HG03442 (cell line): Measurements from ENCODE around the gene CST4.
"Not testable (repeated sequence)": the region's sequence is repeated elsewhere in the genome, so short reads cannot be mapped to it uniquely, and the experiment has no call there.

ENCODE experiments used
- ATAC-seq: cut with Tn5 transposase; IDR thresholded peaks from one replicate; pipeline ENCODE4 v1.9.1; 2021; ENCODE audit warnings: mild to moderate bottlenecking, moderate library complexity; ENCODE audit not compliant: unreplicated experiment

The CST4 gene

DNA sequence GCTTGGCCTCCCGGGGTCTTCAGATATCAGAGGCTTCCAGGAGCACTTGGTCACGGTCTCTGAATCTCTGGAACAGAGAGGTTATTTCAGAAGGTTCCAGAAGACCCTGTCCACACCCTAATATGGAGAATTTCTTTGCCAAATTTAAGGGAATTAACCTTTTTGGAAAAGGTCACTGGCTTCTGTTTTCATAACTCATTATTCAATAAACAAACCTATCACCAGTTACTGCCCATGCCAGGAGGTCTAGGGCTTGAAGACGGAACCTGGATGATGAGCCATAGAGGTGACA is 507 bp upstream of the CST4 start:
- no peak for ATAC-seq

GRCh38 chr20:23687986-23688385 is 852 bp downstream of the CST4 start:
- no peak for ATAC-seq

GRCh38 chr20:23686046-23686750 is 2.6 kb downstream of the CST4 start:
- ATAC-seq: no peak

GRCh38 chr20:23685529-23685896 is 3.3 kb downstream of the CST4 start:
- ATAC-seq: not testable (repeated sequence)

GRCh38 chr20:23684261-23684660 is 4.6 kb downstream of the CST4 start:
- ATAC-seq: no peak

DNA sequence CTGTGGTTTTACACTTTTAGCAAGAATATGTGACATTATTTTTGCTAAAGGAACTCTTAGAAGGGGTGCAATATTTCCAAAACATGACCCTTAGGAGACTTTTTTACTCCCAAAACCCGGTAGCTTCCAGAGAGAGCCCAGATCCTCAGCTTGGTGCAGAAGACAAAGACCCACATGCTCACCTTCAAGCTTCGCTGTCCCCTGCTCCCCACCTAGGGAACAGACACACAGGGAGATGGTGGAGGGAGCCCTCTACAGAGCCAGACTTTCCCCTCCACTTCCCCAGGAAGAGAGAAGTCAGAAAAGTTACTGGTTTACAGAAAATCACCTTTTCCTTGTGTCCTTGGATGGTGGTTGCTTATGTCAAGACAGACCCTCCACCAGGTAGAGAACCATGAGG is 5.0 kb downstream of the CST4 start:
- ATAC-seq: no peak

- no peak for ATAC-seq
Measured at GRCh38 chr20:23683281-23683680, 5.6 kb downstream of the CST4 start.

GRCh38 chr20:23680146-23680545 is 8.7 kb downstream of the CST4 start:
- ATAC-seq: no peak

DNA sequence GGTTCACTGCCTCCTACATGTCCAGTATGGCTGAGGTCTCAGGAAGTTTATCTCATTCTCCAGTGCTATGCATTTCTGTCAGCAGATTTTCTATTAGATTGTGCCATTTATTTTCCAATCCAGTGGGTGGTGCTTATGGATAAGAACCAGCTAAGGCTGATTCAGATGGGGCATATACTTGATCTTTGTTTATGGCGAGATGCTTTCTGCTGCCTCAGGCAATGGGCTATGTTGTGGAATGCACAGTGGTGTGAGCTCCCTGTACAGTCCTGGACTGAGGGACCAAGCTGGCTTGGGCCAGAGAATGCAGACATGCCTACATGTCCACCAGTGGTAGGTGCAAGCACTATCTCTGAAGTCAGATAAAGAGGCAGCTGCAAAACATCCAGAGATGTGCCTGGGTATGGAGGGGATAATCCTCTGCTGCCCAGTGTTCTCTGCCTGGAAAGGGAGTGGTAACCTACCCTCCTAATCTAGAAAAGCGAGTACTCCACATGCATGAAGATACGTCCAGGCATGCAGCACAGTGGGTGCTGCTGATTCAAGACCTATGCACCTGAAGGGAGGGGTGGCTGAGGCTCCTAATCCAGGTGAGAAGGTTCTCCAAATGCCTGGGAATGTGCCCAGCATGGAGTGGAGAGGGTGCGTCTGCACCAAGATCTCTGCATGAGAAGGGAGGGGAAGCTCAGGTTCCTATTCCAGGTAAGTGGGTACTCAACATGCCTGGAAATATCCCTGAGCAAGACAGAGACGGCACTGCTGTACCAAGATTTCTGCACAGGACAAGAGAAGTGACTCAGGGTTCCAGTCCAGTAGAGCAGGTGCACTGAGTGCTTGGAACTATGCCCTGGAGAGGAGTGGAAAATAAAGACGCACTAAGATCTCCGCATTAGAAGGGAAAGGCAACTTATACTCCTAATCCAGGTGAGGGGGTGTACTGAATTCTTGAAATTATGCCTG is 9.4 kb downstream of the CST4 start:
- ATAC-seq: no peak

GRCh38 chr20:23673209-23673608 is 15.6 kb downstream of the CST4 start:
- no peak for ATAC-seq

DNA sequence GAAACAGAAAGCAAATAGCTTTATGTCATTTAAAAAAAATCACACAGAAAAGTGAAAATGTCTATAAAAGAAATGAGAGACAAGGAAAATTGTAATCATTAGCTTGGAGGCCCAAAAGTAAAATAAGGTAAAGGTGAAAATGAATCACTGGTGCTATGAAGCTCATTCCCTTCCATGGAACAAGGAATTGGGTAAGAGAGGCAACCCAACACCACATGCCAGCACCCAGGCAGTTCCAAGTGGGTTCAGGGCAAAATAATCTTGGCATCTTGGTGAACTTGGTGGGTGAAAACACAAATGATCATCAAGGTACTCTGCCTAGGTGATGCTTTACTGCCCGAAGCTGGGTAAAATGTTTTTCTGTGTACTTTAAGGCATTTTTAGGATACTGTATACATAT is 16.7 kb downstream of the CST4 start:
- ATAC-seq: no peak

GRCh38 chr20:23671479-23671878 is 17.4 kb downstream of the CST4 start:
- no peak for ATAC-seq

DNA sequence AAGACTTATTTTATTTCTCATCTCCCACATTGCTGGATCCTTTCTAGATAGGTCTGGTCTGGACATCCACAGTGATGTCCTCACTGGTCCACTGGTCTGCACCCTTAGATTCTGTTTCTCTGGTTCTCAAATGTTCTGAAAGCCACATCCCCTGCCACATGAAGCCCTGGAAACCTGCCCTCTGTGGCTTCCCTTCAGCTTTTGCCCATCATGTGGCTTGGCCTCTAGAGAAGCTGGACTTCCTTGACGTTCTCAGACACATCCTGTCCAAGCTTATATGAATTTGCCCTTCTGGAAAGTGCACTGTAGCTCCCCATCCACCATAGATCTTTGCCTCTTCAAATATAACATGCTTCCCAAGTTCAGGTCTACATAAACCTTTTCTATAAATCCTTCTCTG is 18.5 kb downstream of the CST4 start:
- ATAC-seq: no peak

GRCh38 chr20:23669866-23670265 is 19.0 kb downstream of the CST4 start:
- no peak for ATAC-seq

DNA sequence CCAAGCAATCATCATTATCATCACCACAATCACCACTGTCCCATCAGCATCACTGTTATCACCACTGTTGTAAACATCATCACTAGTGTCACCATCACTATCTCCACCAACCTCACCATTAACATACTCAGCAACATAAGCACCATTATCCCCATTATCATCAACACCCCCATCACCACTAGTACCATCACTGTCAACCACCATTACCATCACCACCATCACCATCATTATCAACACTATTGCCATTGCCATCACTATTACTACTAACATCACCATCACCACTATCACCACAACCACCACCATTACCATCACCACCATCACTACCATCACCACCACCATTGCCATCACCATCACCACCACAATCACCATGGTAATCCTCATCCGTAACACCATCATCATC is 19.5 kb downstream of the CST4 start:
- ATAC-seq: no peak

- peak; percentile 70 for ATAC-seq
Measured at GRCh38 chr20:23668477-23668951, 20.3 kb downstream of the CST4 start.

DNA sequence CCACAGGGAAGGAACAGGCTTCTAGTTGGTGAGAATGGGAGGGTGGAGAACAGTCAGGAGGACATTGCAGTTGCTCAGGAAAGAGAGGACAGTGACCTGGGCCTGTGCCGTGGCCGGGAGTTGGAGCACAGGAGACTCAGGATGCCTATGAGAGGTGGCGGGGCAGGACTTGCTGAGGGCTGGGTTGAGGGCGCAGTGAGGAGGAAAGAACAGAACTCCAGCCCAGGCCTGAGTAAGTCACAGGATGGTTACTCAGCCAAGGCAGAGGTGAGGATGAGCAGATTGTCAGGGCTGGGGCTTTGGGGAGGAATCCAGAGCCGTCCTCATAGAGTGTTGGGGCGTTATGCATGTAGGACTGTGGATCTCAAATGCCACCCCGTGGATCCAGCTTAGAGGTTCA is 21.2 kb downstream of the CST4 start:
- ATAC-seq: no peak

GRCh38 chr20:23666698-23667097 is 22.1 kb downstream of the CST4 start:
- ATAC-seq: no peak

DNA sequence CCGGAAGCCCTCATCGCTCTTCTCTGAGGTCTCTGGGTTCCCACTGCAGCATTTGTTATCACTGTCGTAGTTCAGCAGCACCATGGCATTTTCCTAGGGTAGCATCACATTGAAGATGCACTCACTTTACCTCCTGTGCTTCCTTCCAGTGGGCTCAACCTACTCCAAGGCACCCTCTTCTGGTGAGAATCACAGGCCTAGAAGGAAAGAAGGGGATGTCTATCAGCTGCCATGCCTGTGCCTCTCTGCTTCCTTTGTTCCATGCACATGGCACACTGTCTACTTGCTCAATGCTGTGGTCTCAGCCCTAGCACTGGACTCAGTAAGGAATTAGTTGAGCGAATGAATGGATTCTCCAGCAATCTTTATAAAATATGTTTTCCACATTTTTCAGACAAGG is 22.6 kb downstream of the CST4 start:
- ATAC-seq: no peak

DNA sequence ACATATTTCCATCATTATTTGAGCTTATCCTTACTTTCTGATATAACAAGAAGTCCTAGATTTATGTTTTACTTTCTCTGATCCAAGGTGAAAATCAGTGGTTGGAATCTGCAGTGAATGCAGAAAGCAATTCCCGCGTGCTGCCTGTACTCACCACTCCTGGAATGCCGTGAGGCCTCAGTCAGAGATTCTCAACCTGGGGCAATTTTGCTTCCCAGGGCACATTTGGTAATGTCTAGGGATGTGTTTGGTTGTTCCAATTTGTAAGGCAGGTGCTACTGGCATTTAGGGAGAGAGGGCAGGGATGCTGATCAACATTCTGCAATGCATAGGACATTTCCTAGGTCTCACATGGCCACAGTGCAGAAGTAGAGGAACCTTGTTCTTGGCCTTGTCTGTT is 23.9 kb downstream of the CST4 start:
- ATAC-seq: no peak

DNA sequence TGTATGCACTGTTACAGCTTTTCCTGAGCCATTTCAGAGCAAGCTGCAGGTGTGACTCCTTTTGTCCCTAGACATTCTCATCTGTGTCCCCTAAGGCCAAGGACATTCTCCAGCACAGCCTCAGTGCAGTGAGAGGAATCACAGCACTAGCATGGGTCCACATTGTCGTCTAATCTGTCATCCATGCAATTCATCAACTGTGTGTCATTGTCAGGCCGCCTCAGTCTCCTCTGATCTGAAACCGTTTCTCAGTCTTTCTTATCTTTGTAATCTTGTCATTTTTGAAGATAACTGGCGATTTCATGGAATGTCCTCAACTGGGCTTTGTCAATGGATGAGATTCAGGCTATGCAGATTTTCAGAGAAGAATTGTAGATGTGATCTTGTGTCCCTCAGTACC is 24.8 kb downstream of the CST4 start:
- not testable (repeated sequence) for ATAC-seq

DNA sequence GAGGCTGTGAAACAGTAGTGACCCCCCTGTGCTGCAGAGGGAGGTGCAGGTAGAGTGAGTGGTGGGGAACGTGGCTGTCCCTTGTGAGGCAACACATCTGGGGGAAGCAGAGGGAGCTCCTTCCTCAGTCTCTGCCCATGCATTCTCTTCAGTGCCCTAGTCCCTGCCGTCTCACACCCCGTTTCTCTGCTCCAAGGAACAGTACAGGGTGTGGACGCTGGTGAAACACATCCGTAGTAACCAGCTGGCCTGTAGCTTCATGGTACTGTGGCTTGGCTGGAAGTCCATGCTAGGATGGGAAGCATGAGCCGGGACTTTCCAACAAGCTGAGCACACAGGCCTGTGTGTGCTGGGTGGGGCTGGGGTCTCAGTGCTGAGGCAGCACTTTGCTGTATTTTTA is 25.7 kb downstream of the CST4 start:
- ATAC-seq: no peak
